Activated CD8-positive, alpha-beta memory T cell treated with anti-CD3 and anti-CD28 coated beads for 4 hours (primary cell): ENCODE data around the gene MRPS25.
"Not testable (repeated sequence)": the region's sequence is repeated elsewhere in the genome, so short reads cannot be mapped to it uniquely, and the experiment has no call there.

Experiments
- DNase-seq, 2 donors: peaks; one replicate each; pipeline ENCODE4 v3.0.0-alpha.2; 2020; ENCODE audit warnings: low read depth in 2 of 2

Gene MRPS25

GRCh38 chr3:15043408-15044171, 21.5 kb downstream of the MRPS25 start:
- DNase-seq, result no peak

- DNase-seq, result no peak
Measured at GRCh38 chr3:15042936-15043335, 22.2 kb downstream of the MRPS25 start.

- DNase-seq, result no peak
Measured at GRCh38 chr3:15041950-15042349, 23.2 kb downstream of the MRPS25 start.

- DNase-seq, result no peak
Measured at GRCh38 chr3:15040844-15041243, 24.3 kb downstream of the MRPS25 start.

GRCh38 chr3:15038306-15038705, 26.8 kb downstream of the MRPS25 start:
- no peak for DNase-seq

GRCh38 chr3:15033103-15033502, 32.0 kb downstream of the MRPS25 start:
- no peak for DNase-seq

- DNase-seq, result no peak
Measured at GRCh38 chr3:15032650-15033049, 32.5 kb downstream of the MRPS25 start.

- DNase-seq, result no peak
Measured at GRCh38 chr3:15029625-15030024, 35.5 kb downstream of the MRPS25 start.

GRCh38 chr3:15023719-15024118, 41.4 kb downstream of the MRPS25 start:
- DNase-seq, result no peak

GRCh38 chr3:15023249-15023648, 41.9 kb downstream of the MRPS25 start:
- DNase-seq, result no peak

GRCh38 chr3:15017191-15017590, 47.9 kb downstream of the MRPS25 start:
- DNase-seq, result no peak

- no peak for DNase-seq
Measured at GRCh38 chr3:15015456-15015855, 49.7 kb downstream of the MRPS25 start.

- no peak for DNase-seq
Measured at GRCh38 chr3:15014606-15015328, 50.3 kb downstream of the MRPS25 start.

GRCh38 chr3:15011174-15011573, 53.9 kb downstream of the MRPS25 start:
- no peak for DNase-seq

- DNase-seq, result no peak
Measured at GRCh38 chr3:15010664-15011063, 54.5 kb downstream of the MRPS25 start.

- no peak for DNase-seq
Measured at GRCh38 chr3:15009167-15009566, 55.9 kb downstream of the MRPS25 start.

GRCh38 chr3:15007681-15008141, 57.4 kb downstream of the MRPS25 start:
- DNase-seq, result no peak

- DNase-seq, result not testable (repeated sequence)
Measured at GRCh38 chr3:14999182-14999581, 65.9 kb downstream of the MRPS25 start.
